Effector memory CD8-positive, alpha-beta T cell (primary cell): ENCODE results near the gene GFM1.
A peak's percentile ranks its signal among the peaks of the same experiment; 100 is the strongest.

Source experiments
- ATAC-seq: fragments of 150-1000 bp; cut with Tn5 transposase; replicated peaks from 2 replicates; pipeline ENCODE4 v1.10.0; 2021; ENCODE audit warnings: mild to moderate bottlenecking, moderate library complexity
- DNase-seq, 3 experiments: peaks; one replicate each; pipeline ENCODE4 v3.0.0; 2021
- H3K27ac Mint-ChIP-seq, 2 donors: one replicate each; pipeline ENCODE4 v1.8.0; 2022; ENCODE audit warnings: mild to moderate bottlenecking in 2 of 2, mixed read lengths in 2 of 2, moderate library complexity in 2 of 2
- H3K27me3 Mint-ChIP-seq, 2 donors: one replicate each; pipeline ENCODE4 v1.8.0; 2022; ENCODE audit warnings: mixed read lengths in 2 of 2
- H3K36me3 Mint-ChIP-seq: one replicate; pipeline ENCODE4 v1.8.0; 2022; ENCODE audit warnings: mild to moderate bottlenecking, moderate library complexity, mixed read lengths; ENCODE audit not compliant: insufficient read depth
- H3K4me1 Mint-ChIP-seq, 2 donors: one replicate each; pipeline ENCODE4 v1.8.0; 2022; ENCODE audit warnings: low read depth in 2 of 2, mixed read lengths in 2 of 2
- H3K4me3 Mint-ChIP-seq, 2 donors: one replicate each; pipeline ENCODE4 v1.8.0; 2022; ENCODE audit warnings: mild to moderate bottlenecking in 2 of 2, mixed read lengths in 2 of 2, moderate library complexity in 2 of 2
- H3K9me3 Mint-ChIP-seq, 2 donors: one replicate each; pipeline ENCODE4 v1.8.0; 2022; ENCODE audit warnings: mixed read lengths in 2 of 2

Gene GFM1

DNA sequence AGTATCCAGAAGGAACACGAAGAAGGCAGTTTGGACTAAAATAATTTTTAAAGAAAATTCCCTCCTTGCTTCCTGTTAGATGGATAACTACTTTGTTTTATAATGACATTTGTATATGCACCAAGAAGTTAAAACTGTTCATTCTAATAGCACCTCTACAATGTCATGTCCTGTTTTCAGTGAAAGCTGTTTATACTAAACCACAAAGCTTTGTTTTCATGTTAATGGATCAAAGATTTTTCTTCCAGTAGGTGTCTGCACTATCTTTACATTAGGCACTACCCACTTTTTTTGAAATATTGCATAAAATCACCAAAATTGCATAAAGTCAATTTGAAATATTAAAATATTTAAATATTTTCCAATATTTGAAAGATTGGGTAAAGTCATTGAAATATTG is 77.8 kb downstream of the GFM1 start:
- DNase-seq, result no peak
- peaks cover 4% of the 10 kb centered on the region for H3K36me3 Mint-ChIP-seq
- peak overlapping the region in 1 of 2 donors; percentile 67 for H3K4me3 Mint-ChIP-seq
- ATAC-seq, result no peak
- H3K27me3 Mint-ChIP-seq, result no peaks in the 10 kb centered on the region
- H3K9me3 Mint-ChIP-seq, result no peaks in the 10 kb centered on the region
- peaks cover 11 to 32% of the 10 kb centered on the region in 2 donors for H3K4me1 Mint-ChIP-seq
- H3K27ac Mint-ChIP-seq, result peak overlapping the region; percentile 89 to 94

DNA sequence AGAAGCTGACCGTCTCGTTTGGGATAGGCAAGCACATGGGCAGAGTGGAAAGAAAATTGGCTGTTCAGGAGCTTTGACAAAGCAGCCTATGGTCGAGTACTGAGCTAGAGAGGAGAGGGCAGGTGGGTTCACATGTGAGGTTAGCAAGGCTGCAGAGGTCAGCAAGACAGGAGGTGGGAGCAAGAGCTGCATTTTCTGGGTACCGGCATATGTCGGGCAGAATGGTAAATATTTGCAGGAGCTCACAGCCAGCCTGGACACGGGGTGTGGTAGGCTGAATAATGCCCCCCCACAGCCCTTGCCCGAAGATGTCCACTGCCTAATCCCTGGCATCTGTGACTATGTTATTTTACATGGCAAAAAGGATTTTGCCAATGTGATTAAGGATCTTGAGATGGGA is 79.7 kb downstream of the GFM1 start:
- ATAC-seq, result no peak
- no peak for DNase-seq
- no peak overlapping the region for H3K4me3 Mint-ChIP-seq
- H3K27me3 Mint-ChIP-seq, result no peaks in the 10 kb centered on the region
- H3K36me3 Mint-ChIP-seq, result peaks cover 4% of the 10 kb centered on the region
- peak overlapping the region; percentile 72 to 94 for H3K27ac Mint-ChIP-seq
- peaks cover 13 to 35% of the 10 kb centered on the region in 2 donors for H3K4me1 Mint-ChIP-seq
- H3K9me3 Mint-ChIP-seq, result no peaks in the 10 kb centered on the region

DNA sequence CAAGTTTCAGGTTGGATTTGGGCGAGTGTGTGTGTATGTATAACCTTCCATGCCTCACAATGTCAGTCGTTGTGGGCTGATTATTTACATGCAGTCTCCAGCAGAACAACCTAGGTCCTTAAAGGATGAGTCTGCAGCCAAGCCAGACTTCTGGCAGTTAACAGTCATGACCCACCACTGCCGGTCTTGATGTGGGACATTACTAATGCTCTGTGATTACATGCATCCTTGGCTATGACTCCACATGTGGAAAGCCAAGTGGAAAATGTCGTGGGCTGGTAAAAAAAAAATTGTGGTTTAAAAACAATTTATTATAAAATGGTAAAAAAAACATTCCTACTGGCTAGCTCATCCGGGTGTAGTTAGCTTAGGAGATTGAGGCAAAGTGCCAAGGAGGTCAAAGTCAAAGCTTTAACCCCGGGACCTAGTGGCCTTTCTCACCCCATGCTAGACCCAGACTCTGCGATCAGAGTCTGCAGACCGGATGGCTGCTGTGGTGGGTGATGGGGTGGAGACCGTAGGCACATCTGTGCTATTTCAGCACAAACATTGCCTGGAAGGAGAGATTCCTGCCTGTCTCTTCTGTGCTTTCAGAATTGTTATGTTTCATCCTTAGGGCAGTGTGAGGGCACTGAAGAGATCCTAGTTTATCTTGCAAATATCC is 81.2 kb downstream of the GFM1 start:
- Mint-ChIP-seq H3K9me3 (no peaks in the 10 kb centered on the region), H3K4me1 (peaks cover 13 to 35% of the 10 kb centered on the region in 2 donors), H3K27ac (peak overlapping the region; percentile 72 to 94), H3K27me3 (no peaks in the 10 kb centered on the region), H3K36me3 (no peaks in the 10 kb centered on the region), H3K4me3 (no peak overlapping the region)
- DNase-seq (no peak), ATAC-seq (no peak)

DNA sequence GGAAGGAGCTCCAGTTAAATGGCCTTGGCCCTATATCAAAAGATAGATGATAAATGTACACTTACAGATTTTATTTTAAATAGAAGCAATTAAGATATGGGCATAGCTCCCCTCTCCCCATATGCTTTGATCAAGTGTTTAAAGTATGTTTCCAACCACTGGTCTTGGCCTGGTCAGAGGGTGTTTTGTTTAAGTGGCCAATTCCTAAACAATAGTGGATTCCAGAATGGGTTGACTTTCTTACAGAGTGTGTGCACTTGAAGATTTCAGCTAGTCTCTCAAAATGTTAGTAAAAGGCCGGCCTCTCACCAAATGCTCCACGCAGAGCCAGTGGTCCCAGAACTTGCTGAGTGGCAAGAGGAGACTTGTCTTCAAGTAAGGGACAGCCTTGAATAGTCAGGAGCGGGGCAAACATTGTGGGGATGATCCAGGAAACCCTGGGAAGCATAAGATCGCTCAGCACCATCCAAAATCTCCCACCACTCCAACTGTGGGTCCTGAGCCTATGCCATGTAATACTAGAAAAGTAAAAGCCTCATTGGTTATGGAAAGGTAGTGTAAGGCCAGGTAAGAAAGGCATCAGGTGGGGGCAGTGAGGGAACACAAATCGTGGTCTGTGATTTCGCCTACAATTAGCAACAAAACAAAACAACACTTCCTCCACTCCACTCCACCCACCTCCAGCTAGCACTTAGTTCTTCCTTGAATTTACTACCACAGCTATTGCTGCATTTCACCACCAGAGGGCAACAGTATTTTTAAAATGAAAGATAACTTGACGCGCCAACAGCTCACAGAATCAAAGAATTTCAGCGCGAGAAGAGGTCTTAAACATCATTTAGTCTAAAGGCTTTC is 83.1 kb downstream of the GFM1 start:
- H3K27me3 Mint-ChIP-seq, result no peaks in the 10 kb centered on the region
- H3K27ac Mint-ChIP-seq, result peak overlapping the region in 1 of 2 donors; percentile 94
- H3K4me1 Mint-ChIP-seq, result peaks cover 10 to 20% of the 10 kb centered on the region in 2 donors
- ATAC-seq (peak; percentile 69), DNase-seq (peak; percentile 39 to 48 (median 40))
- no peaks in the 10 kb centered on the region for H3K36me3 Mint-ChIP-seq
- peak overlapping the region; percentile 23 to 45 for H3K4me3 Mint-ChIP-seq
- H3K9me3 Mint-ChIP-seq, result no peaks in the 10 kb centered on the region

DNA sequence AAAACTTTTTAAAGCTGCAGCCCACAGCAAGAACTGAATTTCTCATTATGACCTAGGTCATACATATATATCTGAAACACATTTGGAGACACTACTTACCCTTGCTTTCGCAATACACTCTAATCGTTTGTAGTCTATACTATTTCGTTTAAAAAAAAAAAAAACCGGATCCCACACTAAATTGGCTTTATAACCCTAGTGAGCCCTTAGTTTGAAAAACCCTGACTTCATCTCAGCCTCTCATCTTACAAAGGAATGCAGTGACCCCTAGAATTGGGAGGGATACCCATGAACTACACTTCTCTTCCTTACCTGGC is 83.7 kb downstream of the GFM1 start:
- Mint-ChIP-seq H3K27me3 (no peaks in the 10 kb centered on the region), H3K36me3 (no peaks in the 10 kb centered on the region), H3K4me1 (peaks cover 7 to 14% of the 10 kb centered on the region in 2 donors), H3K4me3 (peak overlapping the region; percentile 23 to 45), H3K27ac (no peak overlapping the region), H3K9me3 (no peaks in the 10 kb centered on the region)
- ATAC-seq, result no peak
- no peak for DNase-seq

DNA sequence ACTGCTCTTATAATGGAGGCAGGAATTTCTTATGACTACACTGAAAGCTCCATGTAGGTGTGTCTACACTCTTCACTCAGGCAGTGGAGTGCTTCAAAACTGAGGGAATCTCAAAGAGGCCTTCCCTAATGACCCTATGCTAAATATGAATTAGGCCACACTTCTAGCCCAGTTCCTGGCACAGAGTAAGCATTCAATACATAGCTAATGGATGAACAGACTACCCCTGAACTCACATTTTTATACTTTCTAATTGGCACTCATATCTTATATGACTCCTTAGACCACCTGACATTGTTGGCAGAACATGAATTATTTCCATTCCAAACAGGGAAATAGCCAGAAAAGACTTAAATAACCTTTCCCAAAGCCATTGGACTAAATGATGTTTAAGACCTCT is 84.5 kb downstream of the GFM1 start:
- Mint-ChIP-seq H3K4me1 (peaks cover 5 to 9% of the 10 kb centered on the region in 2 donors), H3K27me3 (no peaks in the 10 kb centered on the region), H3K9me3 (no peaks in the 10 kb centered on the region), H3K4me3 (no peak overlapping the region), H3K27ac (no peak overlapping the region), H3K36me3 (no peaks in the 10 kb centered on the region)
- DNase-seq (no peak), ATAC-seq (no peak)

DNA sequence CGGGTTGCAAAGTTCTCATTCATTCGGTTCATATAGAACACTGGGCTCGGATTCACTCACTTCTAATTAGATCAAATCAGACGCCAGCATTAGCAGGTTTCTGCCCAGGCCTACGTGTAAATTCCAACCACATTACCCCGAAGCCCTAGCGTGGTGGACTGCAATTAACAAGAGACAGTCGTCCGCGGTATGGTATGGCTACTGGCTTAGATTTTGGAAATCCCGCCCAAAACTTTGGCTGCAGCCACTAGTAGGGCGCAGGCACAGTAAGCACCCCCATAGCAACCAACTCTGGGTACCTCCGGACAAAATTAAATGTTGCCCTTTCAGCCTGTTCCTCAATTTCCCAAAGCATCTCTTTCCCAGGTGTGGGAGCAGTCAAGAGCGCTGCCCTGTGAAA is 87.2 kb downstream of the GFM1 start:
- ATAC-seq, result no peak
- no peak for DNase-seq
- Mint-ChIP-seq H3K4me1 (peaks cover 5 to 9% of the 10 kb centered on the region in 2 donors), H3K36me3 (no peaks in the 10 kb centered on the region), H3K9me3 (no peaks in the 10 kb centered on the region), H3K27ac (no peak overlapping the region), H3K27me3 (no peaks in the 10 kb centered on the region), H3K4me3 (peak overlapping the region; percentile 45 to 59)

DNA sequence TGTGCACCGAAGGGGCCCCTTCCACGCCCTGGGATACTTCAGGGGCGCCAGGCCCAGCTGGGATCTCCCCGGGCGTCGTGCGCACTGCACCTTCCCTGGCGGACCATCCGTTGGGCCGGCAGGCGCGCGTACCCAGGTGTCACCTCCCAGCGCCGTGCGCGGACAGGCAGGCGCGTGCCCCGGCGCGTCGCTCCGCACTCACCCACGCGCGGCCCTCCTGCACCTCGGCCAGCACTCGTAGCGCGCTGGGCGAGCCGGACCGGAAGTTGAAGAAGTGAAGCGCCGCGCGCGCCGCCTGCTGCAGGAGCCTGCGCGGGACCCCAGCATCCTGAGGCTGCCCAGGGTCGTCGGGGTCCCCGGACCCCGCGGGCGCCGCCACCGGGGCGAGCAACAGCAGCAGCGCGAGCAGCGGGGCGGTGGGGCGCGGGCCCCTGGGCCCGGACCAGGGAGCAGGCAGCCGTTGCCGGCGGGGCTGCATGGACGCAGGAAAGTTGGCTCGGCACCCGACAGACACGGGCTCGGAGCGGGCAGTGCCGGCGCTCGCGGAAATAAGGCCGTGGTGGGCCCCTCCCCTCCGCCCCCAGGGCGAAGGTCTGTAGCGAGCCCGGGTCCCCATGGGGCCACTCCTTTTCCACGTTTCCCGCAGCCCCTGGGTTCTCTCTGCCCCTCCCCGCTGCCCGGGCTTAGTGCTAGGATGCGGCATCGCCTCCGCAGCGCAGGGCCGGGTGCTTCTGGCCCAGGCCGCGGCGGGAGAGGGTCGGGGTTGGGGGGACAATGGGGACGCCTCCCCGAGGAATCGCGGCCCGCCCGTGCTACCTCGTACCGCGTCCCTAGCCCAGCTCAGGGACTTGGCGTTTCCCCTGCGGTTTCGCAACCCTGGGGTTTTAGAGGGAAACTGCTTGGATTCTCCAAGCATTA is 87.9 kb downstream of the GFM1 start, which contains the start of gene RARRES1:
RARRES1 (minus strand) TSS at position 520 of the 918 bp plus-strand sequence; CDS start at position 478, 42 bp downstream.
- Mint-ChIP-seq H3K27me3 (no peaks in the 10 kb centered on the region), H3K4me3 (peak within 1 kb of the TSS; percentile 45 to 59), H3K9me3 (no peaks in the 10 kb centered on the region), H3K27ac (no peak within 1 kb of the TSS), H3K4me1 (peaks cover 5 to 9% of the 10 kb centered on the region in 2 donors), H3K36me3 (no peaks in the 10 kb centered on the region)
- no peak for DNase-seq
- peak; percentile 70 for ATAC-seq

DNA sequence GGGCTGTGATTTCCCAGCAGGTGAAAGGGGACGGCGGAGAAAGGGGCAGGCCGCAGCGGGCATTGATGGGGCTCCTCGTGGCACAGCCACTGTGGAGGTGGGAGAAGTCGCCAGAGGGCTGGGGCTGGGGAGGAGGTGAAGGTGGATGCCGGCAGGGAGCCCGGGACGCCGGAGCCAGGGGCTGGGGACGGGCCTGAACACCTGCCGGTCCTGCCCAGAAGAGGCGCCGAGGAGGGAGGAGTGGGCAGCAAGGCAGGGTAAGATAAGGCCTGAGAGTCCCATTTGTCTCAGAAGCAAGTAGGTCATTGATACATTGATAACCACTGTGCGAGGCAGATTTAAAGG is 88.5 kb downstream of the GFM1 start:
- peaks cover 4 to 5% of the 10 kb centered on the region in 2 donors for H3K4me1 Mint-ChIP-seq
- no peaks in the 10 kb centered on the region for H3K27me3 Mint-ChIP-seq
- H3K9me3 Mint-ChIP-seq, result no peaks in the 10 kb centered on the region
- peak overlapping the region in 1 of 2 donors; percentile 25 for H3K4me3 Mint-ChIP-seq
- no peak overlapping the region for H3K27ac Mint-ChIP-seq
- no peaks in the 10 kb centered on the region for H3K36me3 Mint-ChIP-seq
- ATAC-seq, result no peak
- no peak for DNase-seq

DNA sequence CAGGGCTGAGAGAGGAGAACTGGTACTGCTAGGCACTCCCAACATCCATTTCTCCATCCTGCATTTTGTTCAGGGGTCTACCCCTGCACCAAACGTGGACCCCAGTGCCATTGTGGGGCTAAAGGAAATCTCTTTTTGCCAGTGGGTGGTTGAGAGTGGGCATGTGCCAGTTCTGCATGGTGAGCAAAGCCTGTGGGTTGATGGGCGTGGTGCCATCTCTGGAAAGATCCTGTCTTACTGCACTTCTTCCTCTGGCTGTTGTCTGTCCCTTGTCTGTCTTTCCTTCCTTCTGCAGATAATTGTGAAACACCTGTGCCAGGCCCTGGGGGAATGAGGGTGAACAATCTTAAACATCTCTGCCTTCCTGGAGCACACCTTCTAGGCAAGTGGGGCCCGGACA is 89.3 kb downstream of the GFM1 start:
- no peaks in the 10 kb centered on the region for H3K36me3 Mint-ChIP-seq
- H3K27ac Mint-ChIP-seq, result no peak overlapping the region
- peaks cover 0 to 3% of the 10 kb centered on the region in 2 donors for H3K4me1 Mint-ChIP-seq
- no peaks in the 10 kb centered on the region for H3K9me3 Mint-ChIP-seq
- DNase-seq (no peak), ATAC-seq (no peak)
- peak overlapping the region in 1 of 2 donors; percentile 28 for H3K4me3 Mint-ChIP-seq
- no peaks in the 10 kb centered on the region for H3K27me3 Mint-ChIP-seq

DNA sequence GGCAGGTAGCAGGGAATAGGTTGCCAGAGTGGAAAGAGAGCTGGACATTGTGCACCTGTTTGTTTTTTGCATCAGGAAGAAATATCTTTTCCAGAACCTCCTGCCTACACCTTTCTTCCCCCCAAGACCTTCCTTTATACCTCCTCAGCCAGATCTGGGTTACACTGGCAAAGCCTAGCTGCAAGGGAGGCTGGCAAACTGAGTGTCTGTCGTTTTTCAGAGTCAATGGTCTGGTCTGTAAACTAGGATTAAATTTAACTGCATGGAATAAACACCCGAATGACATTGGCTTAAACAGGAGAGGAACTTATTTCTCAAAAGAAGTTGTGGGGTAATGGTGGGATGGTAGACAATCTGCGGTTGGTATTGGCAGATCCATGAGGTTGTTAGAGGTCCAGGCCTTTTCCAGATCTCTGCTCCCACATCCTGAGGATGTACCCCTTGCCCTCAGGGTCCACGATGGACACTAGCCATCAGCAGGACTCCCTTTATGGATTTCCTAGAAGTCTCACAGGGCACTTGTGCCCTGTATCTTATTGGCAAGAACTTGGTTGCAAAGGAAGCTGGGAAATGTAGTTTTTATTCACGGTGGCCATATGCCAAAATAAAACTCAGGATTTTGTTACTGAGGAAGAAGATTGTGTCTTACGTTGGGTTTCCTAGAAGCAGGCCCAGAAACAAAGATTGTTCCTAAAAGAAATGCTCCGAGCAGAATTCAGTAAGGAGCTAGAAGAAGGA is 91.1 kb downstream of the GFM1 start:
- Mint-ChIP-seq H3K9me3 (no peaks in the 10 kb centered on the region), H3K36me3 (no peaks in the 10 kb centered on the region), H3K4me3 (no peak overlapping the region), H3K27me3 (no peaks in the 10 kb centered on the region), H3K27ac (no peak overlapping the region), H3K4me1 (peaks cover 0 to 3% of the 10 kb centered on the region in 2 donors)
- DNase-seq, result no peak
- no peak for ATAC-seq

DNA sequence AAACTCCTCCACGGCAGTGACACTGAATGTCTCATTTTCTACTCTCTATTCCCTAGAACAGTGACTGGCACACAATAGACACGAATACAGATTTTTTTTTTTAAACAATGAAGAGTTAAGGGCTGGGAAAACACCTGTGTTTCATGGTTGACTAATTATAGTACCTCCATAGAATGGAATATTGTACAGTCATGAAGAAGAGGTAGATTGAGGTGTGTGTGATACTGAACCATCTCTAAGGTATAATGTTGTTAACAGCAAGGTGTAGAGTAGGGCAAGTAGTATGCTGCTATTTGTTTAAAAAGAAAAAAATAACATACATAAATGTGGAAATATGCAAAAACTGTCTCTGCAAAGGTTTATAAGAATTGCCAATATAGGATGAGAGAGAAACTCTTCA is 93.1 kb downstream of the GFM1 start:
- Mint-ChIP-seq H3K27me3 (no peaks in the 10 kb centered on the region), H3K4me1 (peaks cover 6% of the 10 kb centered on the region in 2 donors), H3K9me3 (no peaks in the 10 kb centered on the region), H3K36me3 (no peaks in the 10 kb centered on the region), H3K4me3 (no peak overlapping the region), H3K27ac (no peak overlapping the region)
- DNase-seq (no peak), ATAC-seq (no peak)
